GM20000 (cell line): Measurements from ENCODE around the gene LOC128125822.
A peak's percentile ranks its signal among the peaks of the same experiment; 100 is the strongest.

Experiments used
- DNase-seq: peaks from one replicate; pipeline ENCODE4 v3.0.0; 2012; ENCODE audit warnings: low spot score
- TF ChIP-seq, protein P1 (sequence below): IDR thresholded peaks from 2 replicates; pipeline ENCODE4 v1.5.1; 2012; ENCODE audit warnings: mild to moderate bottlenecking, control low read depth; ENCODE audit errors: extremely low read depth, missing control alignments

Gene LOC128125822

DNA sequence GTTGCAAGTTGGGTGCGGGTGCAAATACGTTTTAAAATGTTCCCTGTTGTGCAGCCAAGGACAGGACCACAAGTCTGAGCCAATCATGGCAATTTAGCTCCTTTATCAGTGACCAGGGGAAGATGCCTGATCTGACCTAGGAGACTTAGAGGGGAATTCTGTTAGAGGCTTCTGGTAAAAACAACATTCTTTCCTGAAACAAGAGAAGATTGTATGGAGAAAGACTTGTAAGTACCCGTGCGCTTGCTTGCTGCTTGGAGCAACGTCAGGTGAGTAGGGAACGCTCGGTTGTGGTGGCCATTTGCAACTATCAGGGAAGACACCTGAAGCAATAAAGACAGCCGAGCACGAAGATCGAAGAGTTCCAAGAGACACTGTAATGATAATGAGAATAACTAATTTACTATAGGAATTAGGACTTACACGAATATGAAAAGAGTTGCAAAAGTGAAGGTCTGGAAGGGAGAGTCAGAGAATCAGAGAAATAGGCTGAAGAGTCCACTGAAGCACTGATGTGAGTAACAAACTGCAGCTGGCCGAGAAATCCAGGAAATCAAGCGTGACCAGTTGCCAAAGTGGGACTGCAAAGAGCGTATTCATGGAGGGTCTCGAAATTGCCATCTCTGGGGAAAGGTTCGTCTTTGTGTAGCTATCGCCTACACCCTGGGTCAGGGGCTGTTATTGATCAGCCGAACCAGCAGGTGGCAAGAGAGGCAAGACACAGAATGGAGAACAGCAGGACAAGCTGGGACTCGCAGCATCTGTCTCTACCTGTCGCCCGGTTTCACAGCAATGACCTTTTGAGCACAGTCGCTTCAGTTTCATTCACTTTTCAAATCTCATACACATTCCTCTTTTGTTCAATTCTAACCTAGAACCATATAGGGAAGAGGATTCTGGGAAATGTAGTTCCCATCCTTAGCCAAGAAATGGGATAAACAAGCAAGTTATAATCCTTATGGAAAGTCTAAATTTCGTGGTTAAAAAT is 26.1 kb downstream of the LOC128125822 start:
- peak; percentile 80 for DNase-seq
- TF ChIP-seq, protein P1, sequence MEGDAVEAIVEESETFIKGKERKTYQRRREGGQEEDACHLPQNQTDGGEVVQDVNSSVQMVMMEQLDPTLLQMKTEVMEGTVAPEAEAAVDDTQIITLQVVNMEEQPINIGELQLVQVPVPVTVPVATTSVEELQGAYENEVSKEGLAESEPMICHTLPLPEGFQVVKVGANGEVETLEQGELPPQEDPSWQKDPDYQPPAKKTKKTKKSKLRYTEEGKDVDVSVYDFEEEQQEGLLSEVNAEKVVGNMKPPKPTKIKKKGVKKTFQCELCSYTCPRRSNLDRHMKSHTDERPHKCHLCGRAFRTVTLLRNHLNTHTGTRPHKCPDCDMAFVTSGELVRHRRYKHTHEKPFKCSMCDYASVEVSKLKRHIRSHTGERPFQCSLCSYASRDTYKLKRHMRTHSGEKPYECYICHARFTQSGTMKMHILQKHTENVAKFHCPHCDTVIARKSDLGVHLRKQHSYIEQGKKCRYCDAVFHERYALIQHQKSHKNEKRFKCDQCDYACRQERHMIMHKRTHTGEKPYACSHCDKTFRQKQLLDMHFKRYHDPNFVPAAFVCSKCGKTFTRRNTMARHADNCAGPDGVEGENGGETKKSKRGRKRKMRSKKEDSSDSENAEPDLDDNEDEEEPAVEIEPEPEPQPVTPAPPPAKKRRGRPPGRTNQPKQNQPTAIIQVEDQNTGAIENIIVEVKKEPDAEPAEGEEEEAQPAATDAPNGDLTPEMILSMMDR = peak; percentile 86

DNA sequence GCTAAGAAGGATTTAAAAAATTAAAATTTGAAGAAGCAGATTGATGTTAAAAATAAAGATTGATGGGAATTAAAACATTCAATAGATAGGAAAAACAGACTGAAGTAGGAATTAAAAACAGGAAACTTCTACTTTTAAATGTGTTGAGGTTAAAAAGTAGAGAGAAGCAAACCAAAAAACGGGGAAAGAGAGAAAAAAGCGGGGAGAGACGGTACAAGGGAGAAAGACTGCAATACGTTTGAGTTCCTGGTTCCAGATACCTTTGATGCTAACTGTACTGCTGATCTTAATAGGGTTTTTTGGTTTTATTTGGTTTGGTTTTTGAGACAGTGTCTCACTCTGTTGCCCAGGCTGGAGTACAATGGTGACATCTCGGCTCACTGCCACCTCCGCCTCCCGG is 27.0 kb downstream of the LOC128125822 start:
- no peak for DNase-seq
- TF ChIP-seq, protein P1 = no peak

DNA sequence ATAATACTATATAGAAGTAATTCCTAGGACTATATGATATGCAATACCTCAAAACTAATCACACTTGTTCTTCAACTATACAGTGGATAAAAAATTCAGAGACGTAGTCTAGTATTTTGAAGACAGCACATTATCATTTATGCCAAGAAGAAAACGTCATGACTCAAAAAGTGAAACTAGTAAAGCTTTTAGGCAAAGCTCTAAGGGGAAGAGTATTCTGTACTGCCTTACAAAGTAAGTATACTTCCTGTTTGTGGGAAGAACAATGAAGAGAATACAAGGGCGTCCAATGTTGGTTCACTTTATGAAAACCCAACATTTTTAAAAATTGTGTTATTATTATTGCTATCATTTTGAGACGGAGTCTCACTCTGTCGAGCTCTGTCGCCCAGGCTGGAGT is 27.9 kb downstream of the LOC128125822 start:
- no peak for DNase-seq
- TF ChIP-seq, protein P1 = no peak

DNA sequence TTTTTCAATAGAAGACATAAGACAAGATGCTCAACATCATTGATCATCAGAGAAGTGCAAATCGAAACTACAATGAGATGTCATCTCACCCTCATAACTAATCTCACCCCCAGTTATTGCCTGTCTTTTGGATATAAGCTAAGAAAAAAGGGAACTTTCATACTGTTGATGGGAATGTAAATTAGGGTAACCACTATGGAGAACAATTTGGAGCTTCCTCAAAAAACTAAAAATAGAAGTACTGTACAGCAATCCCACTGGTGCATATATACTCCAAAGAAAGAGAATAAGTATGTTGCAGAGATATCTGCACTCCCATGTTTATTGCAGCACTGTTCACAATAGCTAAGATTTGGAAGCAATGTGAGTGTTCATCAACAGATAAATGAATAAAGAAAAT is 37.0 kb downstream of the LOC128125822 start:
- DNase-seq = no peak
- TF ChIP-seq, protein P1 = no peak

DNA sequence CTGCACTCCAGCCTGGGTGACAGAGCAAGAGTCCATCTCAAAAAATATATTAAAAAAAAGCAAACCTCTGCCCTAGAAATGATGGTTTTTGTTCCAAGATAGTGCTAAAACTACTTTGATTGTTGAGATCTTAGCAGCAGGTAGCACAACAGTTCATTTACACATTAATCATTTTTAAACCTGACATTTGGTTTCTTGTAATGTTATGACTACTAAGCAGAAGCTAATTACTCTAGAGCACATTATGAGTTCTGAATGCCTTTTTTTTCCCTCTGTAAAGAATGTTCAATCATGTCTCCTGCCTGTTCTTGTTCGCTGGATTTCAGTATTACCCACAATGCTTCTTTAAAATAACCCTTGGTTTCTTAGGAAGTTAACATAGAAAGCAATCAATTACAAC is 38.7 kb downstream of the LOC128125822 start:
- TF ChIP-seq, protein P1 = no peak
- DNase-seq = no peak

DNA sequence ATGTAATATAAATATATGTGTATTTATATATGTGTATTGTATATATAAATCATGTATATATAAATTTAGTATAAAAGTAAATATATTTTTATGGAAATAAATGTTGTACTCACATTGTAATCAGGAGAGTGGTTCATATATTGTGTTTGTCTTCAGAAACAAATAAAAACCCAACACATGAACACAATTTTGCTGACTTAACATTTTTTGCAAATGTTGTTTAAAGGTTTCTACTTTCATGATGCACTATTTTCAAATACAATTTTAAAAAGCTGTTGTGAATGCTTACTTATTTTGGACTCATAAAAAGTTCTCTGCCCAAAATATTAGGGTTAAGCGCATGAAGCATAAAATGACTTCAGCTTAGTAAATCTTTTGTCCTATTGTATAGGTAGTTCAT is 39.3 kb downstream of the LOC128125822 start:
- no peak for DNase-seq
- TF ChIP-seq, protein P1 = no peak

DNA sequence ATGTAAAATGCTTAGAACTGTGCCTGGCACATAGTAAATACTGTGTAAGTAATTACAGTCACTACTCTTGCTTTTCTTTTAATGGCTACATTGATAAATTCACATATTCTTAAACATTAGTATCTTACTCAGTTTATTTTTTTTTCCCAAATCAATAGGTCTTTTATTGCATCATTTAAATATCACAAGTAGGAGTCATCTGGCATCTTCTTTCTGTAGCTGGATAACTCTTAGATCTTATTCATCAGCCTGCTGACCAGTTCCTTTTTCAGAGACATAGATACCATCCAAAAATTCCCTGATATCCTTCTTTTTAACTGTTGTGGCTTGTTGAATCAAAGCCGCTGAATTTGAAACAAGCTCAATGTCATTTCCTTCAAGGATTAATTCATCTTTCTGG is 43.3 kb downstream of the LOC128125822 start:
- no peak for DNase-seq
- TF ChIP-seq, protein P1 = no peak
